Cardiac fibroblast (primary cell): Measurements from ENCODE around the gene CLIC4.
A peak's percentile ranks its signal among the peaks of the same experiment; 100 is the strongest.

Source experiments
- DNase-seq, 2 donors: peaks; one replicate each; pipeline versions ENCODE4 v3.0.0 to v3.0.0-alpha.2; 2010; ENCODE audit warnings: low read depth in 2 of 2
- H3K4me3 ChIP-seq, 2 donors: replicated peaks in 1 of 2; 1 replicate in 1 of 2; 2 replicates in 1 of 2; pipeline ENCODE4 v1.5.1; 2011; ENCODE audit warnings: low read depth in 2 of 2, low read length in 2 of 2, mild to moderate bottlenecking in 2 of 2, moderate library complexity in 1 of 2
- CTCF ChIP-seq: IDR thresholded peaks from one replicate; pipeline ENCODE4 v1.5.1; 2011; ENCODE audit warnings: low read depth, mild to moderate bottlenecking, low read length, inconsistent platforms

Gene CLIC4

GRCh38 chr1:24853649-24854048 lies 108.4 kb downstream of the CLIC4 start:
- no peak for TF ChIP-seq CTCF
- DNase-seq, result no peak
- H3K4me3 ChIP-seq, result no peak overlapping the region

GRCh38 chr1:24855474-24855873 lies 110.2 kb downstream of the CLIC4 start:
- H3K4me3 ChIP-seq, result no peak overlapping the region
- TF ChIP-seq CTCF, result no peak
- no peak for DNase-seq

GRCh38 chr1:24856787-24857506 lies 111.7 kb downstream of the CLIC4 start:
- no peak for TF ChIP-seq CTCF
- H3K4me3 ChIP-seq, result no peak overlapping the region
- no peak for DNase-seq

GRCh38 chr1:24857507-24858133 lies 112.4 kb downstream of the CLIC4 start:
- no peak for DNase-seq
- no peak overlapping the region for H3K4me3 ChIP-seq
- peak; percentile 9 for TF ChIP-seq CTCF

- DNase-seq, result no peak
- no peak overlapping the region for H3K4me3 ChIP-seq
- no peak for TF ChIP-seq CTCF
Measured at GRCh38 chr1:24858277-24858676, 113.0 kb downstream of the CLIC4 start.

- no peak overlapping the region for H3K4me3 ChIP-seq
- no peak for TF ChIP-seq CTCF
- no peak for DNase-seq
Measured at GRCh38 chr1:24859063-24860010, 114.1 kb downstream of the CLIC4 start.
